Left renal cortex interstitium (tissue), 4 donors: ENCODE measurements around the gene CARNS1. TPM values are rescaled to one million over a fixed set of nuclear protein-coding genes. Genes with fewer than 3 reads are reported as not detected.

ENCODE experiments used
- DNase-seq, 4 donors: peaks; one replicate each; pipeline ENCODE4 v3.0.0-alpha.2; 2013; ENCODE audit warnings: low read depth in 4 of 4, low spot score in 2 of 4, missing footprints in 1 of 4
- polyA plus RNA-seq, 4 donors: library from polyadenylated mRNA; unstranded; fragments of 120-200 nt; gene quantifications; one replicate each; pipeline ENCODE4 v1.2.1, GENCODE V29; 2013; ENCODE audit not compliant: insufficient read length in 4 of 4

Gene CARNS1
- polyA plus RNA-seq, 4 donors = 1.3 to 5.0 (median 3.1) TPM

- DNase-seq = no peak
Measured at GRCh38 chr11:67438158-67438902, 22.9 kb downstream of the CARNS1 start.

GRCh38 chr11:67439321-67440228, 24.1 kb downstream of the CARNS1 start:
- no peak for DNase-seq

GRCh38 chr11:67440229-67441097, 25.0 kb downstream of the CARNS1 start:
- no peak for DNase-seq

- no peak for DNase-seq
Measured at GRCh38 chr11:67441098-67441563, 25.7 kb downstream of the CARNS1 start.

- DNase-seq = no peak
Measured at GRCh38 chr11:67441731-67442351, 26.4 kb downstream of the CARNS1 start.

- DNase-seq = no peak
Measured at GRCh38 chr11:67442504-67443404, 27.3 kb downstream of the CARNS1 start.

GRCh38 chr11:67445515-67445914, 30.0 kb downstream of the CARNS1 start:
- DNase-seq = no peak

- no peak for DNase-seq
Measured at GRCh38 chr11:67448220-67448609, 32.7 kb downstream of the CARNS1 start.

GRCh38 chr11:67449116-67449844, 33.8 kb downstream of the CARNS1 start:
- DNase-seq = no peak

GRCh38 chr11:67450796-67451657, 35.5 kb downstream of the CARNS1 start:
- no peak for DNase-seq

GRCh38 chr11:67451658-67451976, 36.1 kb downstream of the CARNS1 start:
- no peak for DNase-seq

- DNase-seq = no peak
Measured at GRCh38 chr11:67452141-67452952, 36.9 kb downstream of the CARNS1 start, which contains the start of gene GPR152. GPR152 (minus strand) TSS chr11:67452729; CDS start chr11:67452724, 5 bp downstream.

- DNase-seq = no peak
Measured at GRCh38 chr11:67453816-67454732, 38.6 kb downstream of the CARNS1 start.

- DNase-seq = no peak
Measured at GRCh38 chr11:67455054-67455453, 39.6 kb downstream of the CARNS1 start, which contains the start of gene CABP4. CABP4 (plus strand) TSS chr11:67455354; CDS start chr11:67455424, 70 bp downstream.

- no peak for DNase-seq
Measured at GRCh38 chr11:67456068-67456705, 40.7 kb downstream of the CARNS1 start.
